SK-N-SH (cell line): ENCODE results near the gene ASB7. TPM values are rescaled to one million over a fixed set of nuclear protein-coding genes. Genes with fewer than 3 reads are reported as not detected.

Experiments
- CTCF ChIA-PET: fragments of 300-600, 350-600 bp; formaldehyde crosslinking; extraction: SDS; loops from one replicate; lab custom pipeline; 2021; lab: Yijun Ruan, JAX
- POLR2A ChIA-PET: fragments of 350-600 bp; sonication (Branson Sonifier 250); formaldehyde crosslinking; extraction: SDS; loops from one replicate; lab custom pipeline; 2020; ENCODE audit warnings: antibody characterized with exemption, inconsistent platforms; lab: Yijun Ruan, JAX
- DNase-seq: peaks from one replicate; pipeline ENCODE4 v3.0.0; 2012
- H2AFZ ChIP-seq: fragments of 200-600 bp; sonication (generic); 2 replicates; pipeline ENCODE4 v1.8.1; 2016; ENCODE audit warnings: antibody characterized with exemption, mild to moderate bottlenecking, low read depth
- H3F3A ChIP-seq: fragments of 200-600 bp; sonication (generic); replicated peaks from 2 replicates; pipeline ENCODE3; 2016; ENCODE audit warnings: antibody characterized with exemption, mild to moderate bottlenecking; ENCODE audit not compliant: insufficient read depth
- H3K27ac ChIP-seq, 2 experiments: fragments of 200-500 bp in 1 of 2; fragments of 200-600 bp in 1 of 2; sonication (Bioruptor generic) in 1 of 2; sonication (generic), shearing (Covaris generic) in 1 of 2; 2 replicates each; pipeline versions ENCODE4 v1.5.1 to v1.6.1; 2014 to 2016; ENCODE audit warnings: low read depth in 2 of 2, inconsistent platforms in 1 of 2, low read length in 1 of 2, mild to moderate bottlenecking in 1 of 2, mixed read lengths in 1 of 2
- H3K27me3 ChIP-seq: fragments of 200-600 bp; sonication (generic), shearing (Covaris generic); 2 replicates; pipeline ENCODE4 v1.6.1; 2016; ENCODE audit warnings: mixed run types; ENCODE audit not compliant: insufficient read depth
- H3K36me3 ChIP-seq, 2 experiments: fragments of 200-500 bp in 1 of 2; fragments of 200-600 bp in 1 of 2; sonication (Bioruptor generic) in 1 of 2; sonication (generic) in 1 of 2; replicated peaks in 1 of 2; 2 replicates each; pipeline versions ENCODE3 to v1.5.1; 2014 to 2016; ENCODE audit warnings: low read length in 1 of 2, mild to moderate bottlenecking in 1 of 2; ENCODE audit not compliant: insufficient read depth in 2 of 2, control insufficient read depth in 1 of 2
- H3K4me1 ChIP-seq, 2 experiments: fragments of 200-500 bp in 1 of 2; fragments of 200-600 bp in 1 of 2; sonication (Bioruptor generic) in 1 of 2; sonication (generic), shearing (Covaris generic) in 1 of 2; 2 replicates each; pipeline versions ENCODE4 v1.5.1 to v1.6.1; 2014 to 2016; ENCODE audit warnings: low read depth in 1 of 2, low read length in 1 of 2, mixed run types in 1 of 2; ENCODE audit not compliant: insufficient read depth in 2 of 2, control insufficient read depth in 1 of 2
- H3K4me2 ChIP-seq: fragments of 200-600 bp; sonication (generic), shearing (Covaris generic); 2 replicates; pipeline ENCODE4 v1.6.1; 2017; ENCODE audit warnings: mixed run types
- H3K4me3 ChIP-seq, 2 experiments: fragments of 200-500 bp in 1 of 2; fragments of 200-600 bp in 1 of 2; sonication (Bioruptor generic) in 1 of 2; sonication (generic), shearing (Covaris generic) in 1 of 2; 2 replicates each; pipeline versions ENCODE4 v1.5.1 to v1.8.1; 2014 to 2016; ENCODE audit warnings: low read depth in 2 of 2, inconsistent platforms in 1 of 2, low read length in 1 of 2, mild to moderate bottlenecking in 1 of 2, mixed read lengths in 1 of 2, moderate library complexity in 1 of 2
- H3K79me2 ChIP-seq: fragments of 200-600 bp; sonication (generic); 2 replicates; pipeline ENCODE4 v1.8.1; 2017; ENCODE audit warnings: mild to moderate bottlenecking; ENCODE audit not compliant: insufficient read depth
- H3K9ac ChIP-seq: fragments of 200-600 bp; sonication (generic); 2 replicates; pipeline ENCODE4 v1.6.1; 2017; ENCODE audit warnings: mixed run types
- H3K9me2 ChIP-seq: fragments of 200-600 bp; sonication (generic); 2 replicates; pipeline ENCODE4 v1.6.1; 2017; ENCODE audit warnings: mixed run types
- H3K9me3 ChIP-seq: fragments of 200-600 bp; sonication (generic); 2 replicates; pipeline ENCODE4 v1.6.1; 2017; ENCODE audit warnings: mixed run types, mild to moderate bottlenecking, moderate library complexity
- H4K20me1 ChIP-seq: fragments of 200-600 bp; sonication (generic); 2 replicates; pipeline ENCODE4 v1.6.1; 2017; ENCODE audit warnings: mild to moderate bottlenecking, mixed run types; ENCODE audit not compliant: insufficient read depth
- EP300 ChIP-seq, 2 experiments: IDR thresholded peaks; 2 replicates each; pipeline versions ENCODE4 v1.4.0 to v1.6.1; 2012; ENCODE audit warnings: borderline replicate concordance in 1 of 2, low read depth in 1 of 2, low read length in 1 of 2
- EZH2phosphoT487 ChIP-seq: fragments of 200-600 bp; sonication (generic); IDR thresholded peaks from 2 replicates; pipeline ENCODE4 v1.6.1; 2017; ENCODE audit warnings: low read depth, mixed run types, mild to moderate bottlenecking, antibody characterized with exemption, moderate library complexity, borderline replicate concordance
- FOXM1 ChIP-seq: IDR thresholded peaks from 2 replicates; pipeline ENCODE4 v1.4.0; 2012; ENCODE audit warnings: low read depth, mild to moderate bottlenecking
- JUND ChIP-seq: IDR thresholded peaks from 2 replicates; pipeline ENCODE4 v1.4.0; 2012
- MXI1 ChIP-seq: IDR thresholded peaks from 2 replicates; pipeline ENCODE4 v1.6.1; 2012; ENCODE audit warnings: mild to moderate bottlenecking, low read depth, low read length, improper control_type of control experiment
- POLR2AphosphoS5 ChIP-seq: IDR thresholded peaks from 2 replicates; pipeline ENCODE4 v1.6.1; 2012; ENCODE audit warnings: low read depth, low read length
- SIN3A ChIP-seq: IDR thresholded peaks from 2 replicates; pipeline ENCODE4 v1.6.1; 2012; ENCODE audit warnings: low read depth, mild to moderate bottlenecking, low read length, moderate library complexity, borderline replicate concordance
- TEAD4 ChIP-seq: IDR thresholded peaks from 2 replicates; pipeline ENCODE4 v1.4.0; 2012; ENCODE audit warnings: mild to moderate bottlenecking, borderline replicate concordance; ENCODE audit not compliant: insufficient read depth
- YY1 ChIP-seq: IDR thresholded peaks from 2 replicates; pipeline ENCODE4 v1.4.0; 2012; ENCODE audit warnings: low read depth, mild to moderate bottlenecking
- WGBS: methylation state at CpG from one replicate; pipeline ENCODE4 v1.1.6; 2017; ENCODE audit warnings: low lambda C conversion rate; 5-methylcytosine and 5-hydroxymethylcytosine counted together
- polyA plus RNA-seq, 3 experiments: library from polyadenylated mRNA; depleted of rRNA; stranded (reverse); fragments of >200 nt; gene quantifications; 2 replicates each; pipeline ENCODE4 v1.2.3, GENCODE V29; 2012
- TF ChIP-seq, protein P1 (sequence below): fragments of 150-350 bp; IDR thresholded peaks from 2 replicates; pipeline ENCODE4 v1.6.1; 2016; ENCODE audit warnings: mild to moderate bottlenecking, low read depth, low read length
- TF ChIP-seq, protein P2 (sequence below): IDR thresholded peaks from 2 replicates; pipeline ENCODE4; 2012
- TF ChIP-seq, protein P3 (sequence below): IDR thresholded peaks from 2 replicates; pipeline ENCODE4 v1.4.0; 2012; ENCODE audit warnings: low read depth, borderline replicate concordance
- TF ChIP-seq, protein P4 (sequence below): IDR thresholded peaks from 2 replicates; pipeline ENCODE4 v1.4.0; 2012; ENCODE audit warnings: low read depth

Gene ASB7
- polyA plus RNA-seq, 1 of the 3 experiments (the other 2 are of a cell fraction): 6.1 TPM

DNA sequence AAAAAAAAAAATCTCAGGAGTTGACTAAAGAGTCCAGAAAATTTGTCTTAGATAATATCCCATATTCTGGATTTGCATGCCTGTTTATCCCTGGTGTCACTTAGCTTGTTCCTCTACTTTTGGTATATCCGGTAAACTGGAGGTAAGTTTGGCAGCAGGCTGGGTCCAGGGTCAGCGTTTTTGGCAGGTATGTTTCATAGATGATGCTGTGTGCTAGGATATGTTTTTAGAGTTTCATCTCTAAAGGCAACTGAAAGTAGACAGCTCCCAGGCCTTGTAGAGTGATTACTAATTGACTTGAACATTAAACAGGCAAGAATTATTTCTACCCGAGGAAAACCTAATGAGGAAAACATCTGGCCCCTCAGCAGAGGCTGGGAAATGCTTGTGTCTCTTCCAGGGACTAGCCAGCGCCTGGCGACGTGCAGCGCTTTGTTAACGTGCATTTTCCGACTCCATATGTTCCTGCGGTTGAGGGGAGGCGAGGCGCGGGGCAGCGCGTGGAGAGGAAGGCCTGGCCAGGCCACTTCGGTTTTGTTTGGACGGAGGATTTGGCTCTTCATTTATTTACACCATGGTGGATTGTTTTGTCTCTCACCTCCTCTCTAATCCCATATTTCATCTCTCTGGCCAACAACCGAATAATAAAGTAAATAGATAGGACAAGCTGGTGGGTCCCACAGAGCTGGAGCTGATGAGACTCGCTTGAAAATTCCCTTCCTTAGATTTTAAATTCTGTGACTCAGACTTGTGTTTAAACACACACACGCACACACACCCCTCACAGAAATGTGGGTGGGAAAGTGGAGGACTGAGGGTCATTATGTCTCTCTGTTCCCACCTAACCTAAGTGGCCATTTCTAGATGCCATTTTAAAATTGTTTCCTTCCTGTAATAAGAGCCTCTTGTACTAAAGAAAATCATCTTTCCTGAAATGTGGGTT is 65.3 kb downstream of the ASB7 start:
- POLR2A ChIA-PET: no interaction called here
- CTCF ChIA-PET: interaction anchor here (1.2 to 2.9 kb wide), 5 partner anchors 20 to 341 kb away, joined by 5 to 11 read pairs (median 8); no protein-coding TSS in a partner anchor
- H3K27ac ChIP-seq: peak overlapping the region in 1 of 2 experiments; percentile 93; a peak in 2 of 4 replicates
- TF ChIP-seq, protein P1, sequence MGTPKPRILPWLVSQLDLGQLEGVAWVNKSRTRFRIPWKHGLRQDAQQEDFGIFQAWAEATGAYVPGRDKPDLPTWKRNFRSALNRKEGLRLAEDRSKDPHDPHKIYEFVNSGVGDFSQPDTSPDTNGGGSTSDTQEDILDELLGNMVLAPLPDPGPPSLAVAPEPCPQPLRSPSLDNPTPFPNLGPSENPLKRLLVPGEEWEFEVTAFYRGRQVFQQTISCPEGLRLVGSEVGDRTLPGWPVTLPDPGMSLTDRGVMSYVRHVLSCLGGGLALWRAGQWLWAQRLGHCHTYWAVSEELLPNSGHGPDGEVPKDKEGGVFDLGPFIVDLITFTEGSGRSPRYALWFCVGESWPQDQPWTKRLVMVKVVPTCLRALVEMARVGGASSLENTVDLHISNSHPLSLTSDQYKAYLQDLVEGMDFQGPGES: no peak
- TF ChIP-seq MXI1 (no peak), EP300 (IDR thresholded peaks at IDR 0.05; ENCODE audit: borderline replicate concordance in 1 of 2, low read depth in 1 of 2, low read length in 1 of 2) (peak in 1 of 2 experiments; percentile 58; a peak in 2 of 4 replicates)
- TF ChIP-seq, protein P2, sequence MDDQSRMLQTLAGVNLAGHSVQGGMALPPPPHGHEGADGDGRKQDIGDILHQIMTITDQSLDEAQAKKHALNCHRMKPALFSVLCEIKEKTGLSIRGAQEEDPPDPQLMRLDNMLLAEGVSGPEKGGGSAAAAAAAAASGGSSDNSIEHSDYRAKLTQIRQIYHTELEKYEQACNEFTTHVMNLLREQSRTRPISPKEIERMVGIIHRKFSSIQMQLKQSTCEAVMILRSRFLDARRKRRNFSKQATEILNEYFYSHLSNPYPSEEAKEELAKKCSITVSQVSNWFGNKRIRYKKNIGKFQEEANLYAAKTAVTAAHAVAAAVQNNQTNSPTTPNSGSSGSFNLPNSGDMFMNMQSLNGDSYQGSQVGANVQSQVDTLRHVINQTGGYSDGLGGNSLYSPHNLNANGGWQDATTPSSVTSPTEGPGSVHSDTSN: no peak
- TF ChIP-seq, all 33 proteins: peak for 1
- Histone ChIP-seq H3K79me2 (no peaks in the 10 kb centered on the region), H3F3A (no peaks in the 10 kb centered on the region), H3K4me2 (no peak overlapping the region), H4K20me1 (no peaks in the 10 kb centered on the region), H3K4me3 (no peak overlapping the region), H3K9ac (no peak overlapping the region), H3K27me3 (no peaks in the 10 kb centered on the region), H3K4me1 (peaks cover 0 to 37% of the 10 kb centered on the region in 2 experiments; a peak in 2 of 4 replicates), H2AFZ (no peak overlapping the region), H3K9me2 (no peaks in the 10 kb centered on the region), H3K9me3 (no peaks in the 10 kb centered on the region), H3K36me3 (no peaks in the 10 kb centered on the region)
- 80% methylated on average over 20 of the region's 20 CpGs for WGBS
- DNase-seq: peak; percentile 69

DNA sequence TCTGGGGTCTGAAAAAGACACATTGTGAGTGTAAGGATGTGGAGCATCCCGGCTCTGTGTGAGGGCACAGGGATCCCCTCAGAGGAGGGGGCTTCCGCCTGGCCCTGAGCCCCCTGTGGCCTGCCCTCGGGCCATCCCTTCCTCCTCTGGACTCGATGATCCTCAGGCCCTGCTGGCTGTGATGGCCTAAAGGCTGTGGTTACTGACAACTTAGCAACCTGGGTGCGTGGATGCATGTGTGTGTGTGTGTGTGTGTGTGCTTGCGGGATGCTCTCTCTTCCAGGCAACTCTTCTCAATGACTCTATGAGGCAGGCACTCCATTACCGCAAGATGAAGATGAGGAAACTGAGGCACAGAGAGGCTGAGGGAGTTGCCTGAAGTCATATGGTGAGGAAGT is 66.0 kb downstream of the ASB7 start:
- no peak overlapping the region for H3K4me2 ChIP-seq
- peak overlapping the region in 1 of 2 experiments; percentile 93; a peak in 2 of 4 replicates for H3K27ac ChIP-seq
- CTCF ChIA-PET: interaction anchor here (1.6 to 2.9 kb wide), 5 partner anchors 70 to 340 kb away, joined by 5 to 15 read pairs (median 9); no protein-coding TSS in a partner anchor
- no peak for TF ChIP-seq SIN3A
- TF ChIP-seq POLR2AphosphoS5: no peak
- TF ChIP-seq YY1: no peak
- TF ChIP-seq TEAD4: no peak
- TF ChIP-seq, protein P3, sequence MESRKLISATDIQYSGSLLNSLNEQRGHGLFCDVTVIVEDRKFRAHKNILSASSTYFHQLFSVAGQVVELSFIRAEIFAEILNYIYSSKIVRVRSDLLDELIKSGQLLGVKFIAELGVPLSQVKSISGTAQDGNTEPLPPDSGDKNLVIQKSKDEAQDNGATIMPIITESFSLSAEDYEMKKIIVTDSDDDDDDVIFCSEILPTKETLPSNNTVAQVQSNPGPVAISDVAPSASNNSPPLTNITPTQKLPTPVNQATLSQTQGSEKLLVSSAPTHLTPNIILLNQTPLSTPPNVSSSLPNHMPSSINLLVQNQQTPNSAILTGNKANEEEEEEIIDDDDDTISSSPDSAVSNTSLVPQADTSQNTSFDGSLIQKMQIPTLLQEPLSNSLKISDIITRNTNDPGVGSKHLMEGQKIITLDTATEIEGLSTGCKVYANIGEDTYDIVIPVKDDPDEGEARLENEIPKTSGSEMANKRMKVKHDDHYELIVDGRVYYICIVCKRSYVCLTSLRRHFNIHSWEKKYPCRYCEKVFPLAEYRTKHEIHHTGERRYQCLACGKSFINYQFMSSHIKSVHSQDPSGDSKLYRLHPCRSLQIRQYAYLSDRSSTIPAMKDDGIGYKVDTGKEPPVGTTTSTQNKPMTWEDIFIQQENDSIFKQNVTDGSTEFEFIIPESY: no peak
- TF ChIP-seq, protein P4, sequence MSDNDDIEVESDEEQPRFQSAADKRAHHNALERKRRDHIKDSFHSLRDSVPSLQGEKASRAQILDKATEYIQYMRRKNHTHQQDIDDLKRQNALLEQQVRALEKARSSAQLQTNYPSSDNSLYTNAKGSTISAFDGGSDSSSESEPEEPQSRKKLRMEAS: no peak
- no peak for TF ChIP-seq FOXM1
- no peak for TF ChIP-seq EZH2phosphoT487
- no peak for TF ChIP-seq JUND
- WGBS: 68% methylated on average over 7 of the region's 7 CpGs
- no peaks in the 10 kb centered on the region for H3K9me3 ChIP-seq
- H3K27me3 ChIP-seq: no peaks in the 10 kb centered on the region
- H3K4me1 ChIP-seq: peaks cover 0 to 31% of the 10 kb centered on the region in 2 experiments; a peak in 2 of 4 replicates
- no peak overlapping the region for H2AFZ ChIP-seq
- no peaks in the 10 kb centered on the region for H3K36me3 ChIP-seq
- POLR2A ChIA-PET: no interaction called here
- no peak overlapping the region for H3K4me3 ChIP-seq
- H3K79me2 ChIP-seq: no peaks in the 10 kb centered on the region
- no peaks in the 10 kb centered on the region for H4K20me1 ChIP-seq
- peak; percentile 34 for DNase-seq
- no peak overlapping the region for H3K9ac ChIP-seq
- H3K9me2 ChIP-seq: no peaks in the 10 kb centered on the region
- H3F3A ChIP-seq: no peaks in the 10 kb centered on the region
